Endodermal cell (in vitro differentiated cells): Measurements from ENCODE around the gene KIF26A. TPM values are rescaled to one million over a fixed set of nuclear protein-coding genes. Genes with fewer than 3 reads are reported as not detected.

Experiments
- DNase-seq: peaks from one replicate; pipeline ENCODE4 v3.0.0-alpha.2; 2017
- H3K27ac ChIP-seq: 2 replicates; pipeline ENCODE4 v1.5.1; 2013; ENCODE audit warnings: mild to moderate bottlenecking, low read depth, low read length, moderate library complexity
- H3K27me3 ChIP-seq: 2 replicates; pipeline ENCODE4 v1.6.1; 2013; ENCODE audit warnings: mild to moderate bottlenecking, low read length, moderate library complexity; ENCODE audit not compliant: insufficient read depth, control insufficient read depth, poor library complexity, severe bottlenecking
- H3K36me3 ChIP-seq: 2 replicates; pipeline ENCODE4 v1.7.0; 2013; ENCODE audit warnings: mild to moderate bottlenecking, low read length, moderate library complexity; ENCODE audit not compliant: control insufficient read depth, insufficient read depth
- H3K4me1 ChIP-seq: one replicate; pipeline ENCODE4 v1.7.0; 2013; ENCODE audit warnings: low read length; ENCODE audit not compliant: control insufficient read depth, insufficient read depth
- H3K4me3 ChIP-seq: 2 replicates; pipeline ENCODE4 v1.5.1; 2013; ENCODE audit warnings: mild to moderate bottlenecking, low read length, moderate library complexity
- H3K9ac ChIP-seq: 2 replicates; pipeline ENCODE4 v1.6.1; 2013; ENCODE audit warnings: mild to moderate bottlenecking, low read length, moderate library complexity; ENCODE audit not compliant: poor library complexity, severe bottlenecking; ENCODE audit errors: extremely low read depth
- H3K9me3 ChIP-seq: 2 replicates; pipeline ENCODE4 v1.6.1; 2013; ENCODE audit warnings: mild to moderate bottlenecking, low read length, moderate library complexity; ENCODE audit not compliant: control insufficient read depth
- H3K27ac Mint-ChIP-seq: 2 replicates; pipeline ENCODE4 v1.8.0; 2020; ENCODE audit warnings: mixed read lengths
- H3K27me3 Mint-ChIP-seq: 2 replicates; pipeline ENCODE4 v1.8.0; 2021; ENCODE audit warnings: mild to moderate bottlenecking, mixed read lengths; ENCODE audit not compliant: insufficient read depth
- H3K36me3 Mint-ChIP-seq: 2 replicates; pipeline ENCODE4 v1.8.0; 2020; ENCODE audit warnings: low read depth, mixed read lengths
- H3K4me1 Mint-ChIP-seq: 2 replicates; pipeline ENCODE4 v1.8.0; 2020; ENCODE audit warnings: mixed read lengths
- H3K4me3 Mint-ChIP-seq: 2 replicates; pipeline ENCODE4 v1.8.0; 2020; ENCODE audit warnings: mild to moderate bottlenecking, moderate library complexity, mixed read lengths
- H3K9me3 Mint-ChIP-seq: 2 replicates; pipeline ENCODE4 v1.8.0; 2020; ENCODE audit warnings: mild to moderate bottlenecking, mixed read lengths
- CTCF ChIP-seq: fragments of 200-600 bp; sonication (generic); conservative IDR thresholded peaks from 2 replicates; pipeline ENCODE4 v1.5.0; 2021; ENCODE audit warnings: antibody characterized with exemption, mild to moderate bottlenecking
- WGBS, 2 experiments: methylation state at CpG; one replicate each; pipeline versions ENCODE4 v1.1.5 to v1.1.7; 2013; ENCODE audit warnings: missing lambda C conversion rate in 2 of 2, mixed read lengths in 1 of 2; ENCODE audit not compliant: insufficient coverage in 1 of 2, insufficient read length in 1 of 2; 5-methylcytosine and 5-hydroxymethylcytosine counted together
- total RNA-seq, 2 donors: library from RNA; stranded (reverse); fragmentation: NEBNext Ultra II Directional in 1 of 2; extraction: Animal tissue kit (Norgen Biotek cat#: 25700) in 1 of 2; gene quantifications; 2 replicates in 1 of 2; 3 replicates in 1 of 2; pipeline ENCODE4 v1.2.1, GENCODE V29; 2021

The KIF26A gene
- total RNA-seq, 2 donors from 2014 or later = 36.7 to 54.8 TPM

DNA sequence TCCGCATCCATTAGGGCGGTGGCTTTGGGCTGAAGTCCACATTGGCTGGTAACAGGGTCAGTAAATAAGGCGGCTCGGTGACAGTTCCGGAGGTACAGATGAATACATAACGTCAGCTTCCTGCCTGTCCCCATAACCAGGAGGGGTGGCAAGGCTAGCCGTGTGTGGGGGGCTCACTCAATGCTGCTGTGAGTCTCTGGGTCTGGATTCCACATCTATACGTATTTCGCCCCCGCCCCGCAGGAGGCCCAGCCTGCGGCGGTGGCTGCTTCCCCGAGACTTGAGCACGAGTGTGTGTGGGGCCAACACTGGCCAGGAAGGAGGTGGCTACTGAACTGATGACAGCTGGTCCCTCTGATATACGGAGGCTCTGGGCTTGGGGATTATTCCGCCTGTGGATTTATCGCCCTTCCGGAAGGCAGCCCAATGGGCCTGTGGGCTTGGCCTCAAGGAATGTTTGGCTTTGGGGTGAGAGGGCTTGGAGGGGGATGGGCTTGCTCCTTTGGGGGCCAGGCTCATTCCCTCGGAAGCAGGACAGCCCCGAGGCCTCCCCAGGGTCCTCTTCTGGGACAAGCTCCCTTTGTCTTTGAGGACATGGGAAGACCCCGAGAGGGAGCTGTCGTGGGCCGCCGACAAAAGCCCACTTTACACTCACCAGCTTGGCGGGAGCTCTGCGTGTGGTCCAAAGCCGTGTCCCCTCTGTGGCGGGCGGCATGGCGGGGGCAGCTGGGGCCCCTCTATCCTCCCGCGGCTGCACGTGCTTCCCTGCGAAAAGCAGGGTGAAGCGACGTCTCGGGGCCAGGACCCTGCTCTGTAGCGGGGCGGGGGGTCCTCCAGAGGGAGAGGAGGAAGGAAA is 82.1 kb downstream of the KIF26A start:
- Mint-ChIP-seq H3K4me3 (no peak overlapping the region), H3K36me3 (no peaks in the 10 kb centered on the region), H3K4me1 (peaks cover 15% of the 10 kb centered on the region), H3K27me3 (no peaks in the 10 kb centered on the region), H3K27ac (no peak overlapping the region), H3K9me3 (no peaks in the 10 kb centered on the region)
- no peak overlapping the region for H3K9ac ChIP-seq
- no peak for TF ChIP-seq CTCF
- WGBS, 2 experiments = 91% methylated on average over 20 to 40 of the region's 40 CpGs
- H3K27me3 ChIP-seq = no peaks in the 10 kb centered on the region
- H3K4me3 ChIP-seq = no peak overlapping the region
- no peak for DNase-seq
- H3K36me3 ChIP-seq = no peaks in the 10 kb centered on the region
- H3K27ac ChIP-seq = no peak overlapping the region
- no peaks in the 10 kb centered on the region for H3K9me3 ChIP-seq
- H3K4me1 ChIP-seq = peaks cover 7% of the 10 kb centered on the region

- Mint-ChIP-seq H3K4me1 (peaks cover 15% of the 10 kb centered on the region), H3K36me3 (no peaks in the 10 kb centered on the region), H3K9me3 (no peaks in the 10 kb centered on the region), H3K27me3 (no peaks in the 10 kb centered on the region), H3K27ac (no peak overlapping the region), H3K4me3 (no peak overlapping the region)
- no peaks in the 10 kb centered on the region for H3K36me3 ChIP-seq
- no peaks in the 10 kb centered on the region for H3K27me3 ChIP-seq
- no peak for TF ChIP-seq CTCF
- DNase-seq = no peak
- WGBS, 2 experiments = 90 to 92% methylated on average over 10 to 14 of the region's 14 CpGs
- no peak overlapping the region for H3K9ac ChIP-seq
- no peaks in the 10 kb centered on the region for H3K9me3 ChIP-seq
- no peak overlapping the region for H3K27ac ChIP-seq
- no peak overlapping the region for H3K4me3 ChIP-seq
- H3K4me1 ChIP-seq = peaks cover 7% of the 10 kb centered on the region
These were observed 82.8 kb downstream of the KIF26A start for GRCh38 chr14:104221071-104221625.

GRCh38 chr14:104221636-104222369 is 83.4 kb downstream of the KIF26A start:
- 91 to 98% methylated on average over 15 to 21 of the region's 21 CpGs for WGBS, 2 experiments
- Histone ChIP-seq H3K27me3 (no peaks in the 10 kb centered on the region), H3K9ac (no peak overlapping the region), H3K36me3 (no peaks in the 10 kb centered on the region), H3K9me3 (no peaks in the 10 kb centered on the region), H3K4me3 (no peak overlapping the region), H3K4me1 (peaks cover 7% of the 10 kb centered on the region), H3K27ac (no peak overlapping the region)
- no peak for TF ChIP-seq CTCF
- H3K9me3 Mint-ChIP-seq = no peaks in the 10 kb centered on the region
- H3K4me3 Mint-ChIP-seq = no peak overlapping the region
- H3K36me3 Mint-ChIP-seq = no peaks in the 10 kb centered on the region
- peaks cover 15% of the 10 kb centered on the region for H3K4me1 Mint-ChIP-seq
- H3K27me3 Mint-ChIP-seq = no peaks in the 10 kb centered on the region
- no peak overlapping the region for H3K27ac Mint-ChIP-seq
- DNase-seq = no peak
